ENCODE data around the gene DACT1.

Gene DACT1

DNA sequence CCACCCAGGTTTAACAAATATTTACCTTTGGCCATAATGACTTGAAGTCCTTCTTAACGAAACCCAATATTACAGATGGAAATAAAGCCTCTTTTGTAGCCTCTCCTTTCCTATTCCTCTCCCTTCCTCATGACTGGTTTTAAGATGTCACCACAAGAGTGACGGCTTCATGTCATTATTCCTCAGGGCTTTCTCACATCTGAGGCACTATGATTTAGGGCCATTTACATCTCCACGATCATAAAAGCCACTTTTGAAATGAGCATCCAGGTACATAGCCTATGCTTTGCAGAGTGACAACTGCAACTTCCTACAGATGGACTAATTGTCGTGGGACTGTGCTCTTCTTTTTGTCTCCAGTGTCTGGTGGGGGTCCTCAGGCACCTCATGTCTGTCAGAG is 32.3 kb upstream of the DACT1 start:
- no peak for DNase-seq (ENCODE audit: low read depth)
- no peak overlapping the region for H3K4me3 ChIP-seq (ENCODE audit: low read length)
- TF ChIP-seq, protein P1, sequence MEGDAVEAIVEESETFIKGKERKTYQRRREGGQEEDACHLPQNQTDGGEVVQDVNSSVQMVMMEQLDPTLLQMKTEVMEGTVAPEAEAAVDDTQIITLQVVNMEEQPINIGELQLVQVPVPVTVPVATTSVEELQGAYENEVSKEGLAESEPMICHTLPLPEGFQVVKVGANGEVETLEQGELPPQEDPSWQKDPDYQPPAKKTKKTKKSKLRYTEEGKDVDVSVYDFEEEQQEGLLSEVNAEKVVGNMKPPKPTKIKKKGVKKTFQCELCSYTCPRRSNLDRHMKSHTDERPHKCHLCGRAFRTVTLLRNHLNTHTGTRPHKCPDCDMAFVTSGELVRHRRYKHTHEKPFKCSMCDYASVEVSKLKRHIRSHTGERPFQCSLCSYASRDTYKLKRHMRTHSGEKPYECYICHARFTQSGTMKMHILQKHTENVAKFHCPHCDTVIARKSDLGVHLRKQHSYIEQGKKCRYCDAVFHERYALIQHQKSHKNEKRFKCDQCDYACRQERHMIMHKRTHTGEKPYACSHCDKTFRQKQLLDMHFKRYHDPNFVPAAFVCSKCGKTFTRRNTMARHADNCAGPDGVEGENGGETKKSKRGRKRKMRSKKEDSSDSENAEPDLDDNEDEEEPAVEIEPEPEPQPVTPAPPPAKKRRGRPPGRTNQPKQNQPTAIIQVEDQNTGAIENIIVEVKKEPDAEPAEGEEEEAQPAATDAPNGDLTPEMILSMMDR (IDR thresholded peaks at IDR 0.05; ENCODE audit: insufficient read depth, low read depth, low read length, missing control alignments) = no peak

DNA sequence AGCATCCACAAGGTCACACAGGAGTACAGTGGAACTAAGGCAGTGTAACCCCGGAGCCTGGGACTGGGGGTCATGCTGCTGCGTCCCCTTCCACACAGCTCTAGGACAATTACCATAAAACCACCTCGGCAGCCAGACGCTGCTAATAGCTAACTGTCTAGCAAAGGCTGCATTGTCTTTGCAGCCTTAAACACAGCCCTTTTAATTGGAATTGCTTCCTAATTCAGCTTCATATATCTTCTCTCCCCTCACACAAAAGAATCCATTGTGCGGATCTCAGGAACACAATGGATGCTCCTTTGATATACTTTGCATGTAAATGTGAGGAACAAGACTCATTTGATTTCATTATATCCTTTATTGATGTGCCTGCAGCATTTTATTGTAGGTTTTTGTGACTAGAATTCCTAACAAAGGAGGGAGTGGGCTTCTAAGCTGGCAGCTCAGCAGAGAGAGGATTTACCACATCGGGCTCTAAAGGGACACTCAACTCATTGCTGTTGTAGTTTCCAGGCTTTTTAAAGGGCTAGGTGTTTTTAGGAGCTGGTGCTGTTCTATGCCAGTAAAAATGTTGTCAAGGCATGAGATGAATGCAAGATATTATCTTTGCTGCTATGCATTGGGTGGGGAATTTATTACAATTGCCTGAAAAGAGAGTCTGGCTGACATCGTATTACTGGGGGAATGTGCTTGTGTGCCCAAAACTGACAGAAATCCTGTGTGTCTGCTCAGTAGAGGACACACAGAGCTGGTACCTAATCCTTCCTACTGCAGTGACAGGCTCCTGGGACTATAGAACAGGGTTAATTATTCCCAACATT is 30.4 kb upstream of the DACT1 start:
- H3K4me3 ChIP-seq (ENCODE audit: low read length) = no peak overlapping the region
- TF ChIP-seq, protein P1 (IDR thresholded peaks at IDR 0.05; ENCODE audit: insufficient read depth, low read depth, low read length, missing control alignments) = no peak
- DNase-seq (ENCODE audit: low read depth) = no peak

DNA sequence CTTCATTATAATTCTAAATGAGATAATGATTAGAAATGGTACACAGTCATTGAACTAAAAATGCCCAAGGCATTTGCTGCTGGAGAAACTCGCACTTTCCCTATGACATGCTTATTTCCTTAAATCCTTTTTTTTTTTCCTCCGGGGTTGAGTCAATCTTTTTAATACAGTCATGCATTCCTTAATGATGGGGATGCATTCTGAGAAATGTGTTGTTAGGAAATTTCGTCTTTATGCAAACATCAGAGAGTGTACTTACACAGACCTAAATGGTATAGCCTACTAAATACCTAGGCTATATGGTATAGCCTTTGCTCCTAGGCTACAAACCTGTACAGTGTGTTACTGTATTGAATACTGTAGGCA is 29.8 kb upstream of the DACT1 start:
- peak; percentile 87 for DNase-seq (ENCODE audit: low read depth)
- TF ChIP-seq, protein P1 (IDR thresholded peaks at IDR 0.05; ENCODE audit: insufficient read depth, low read depth, low read length, missing control alignments) = no peak
- no peak overlapping the region for H3K4me3 ChIP-seq (ENCODE audit: low read length)

DNA sequence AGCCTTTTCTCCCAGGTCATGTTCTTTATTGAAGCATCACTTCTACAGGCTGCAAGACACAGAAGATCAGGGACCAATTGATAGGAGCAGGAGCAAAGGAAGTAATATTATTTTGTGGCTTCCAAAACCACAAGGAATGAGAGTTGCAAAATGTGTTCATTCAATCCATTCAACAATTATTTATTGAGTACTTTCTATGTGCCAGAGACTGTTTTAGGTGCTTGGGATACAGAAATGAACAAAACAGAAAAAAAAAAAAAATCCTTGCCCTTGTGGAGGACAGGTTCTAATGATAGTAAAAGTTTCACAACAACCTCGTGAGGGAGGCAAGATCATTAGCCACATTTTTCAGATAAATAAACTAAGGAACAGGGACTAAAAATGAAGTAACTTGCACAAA is 20.1 kb upstream of the DACT1 start:
- no peak for DNase-seq (ENCODE audit: low read depth)
- TF ChIP-seq, protein P1 (IDR thresholded peaks at IDR 0.05; ENCODE audit: insufficient read depth, low read depth, low read length, missing control alignments) = no peak
- H3K4me3 ChIP-seq (ENCODE audit: low read length) = no peak overlapping the region

DNA sequence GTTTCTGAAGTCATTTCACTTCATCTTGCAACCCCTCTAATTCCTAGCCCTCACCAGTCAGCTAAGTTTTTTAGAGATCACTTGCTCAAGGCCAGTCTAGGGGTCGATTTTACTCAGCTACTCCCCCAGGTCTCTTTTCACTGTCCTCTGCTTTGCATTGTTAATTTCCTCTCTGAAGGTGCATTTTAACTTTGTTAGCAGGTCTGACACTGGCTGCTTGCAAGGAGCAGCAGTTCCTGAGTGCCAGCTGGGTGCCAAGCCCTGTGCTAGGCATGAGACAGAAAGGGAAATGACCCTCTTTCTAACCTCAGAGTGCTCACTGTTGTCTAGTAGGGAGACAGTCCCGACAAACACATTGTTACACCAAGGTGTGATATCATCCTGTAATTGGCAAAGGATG is 17.8 kb upstream of the DACT1 start:
- TF ChIP-seq, protein P1 (IDR thresholded peaks at IDR 0.05; ENCODE audit: insufficient read depth, low read depth, low read length, missing control alignments) = no peak
- no peak overlapping the region for H3K4me3 ChIP-seq (ENCODE audit: low read length)
- DNase-seq (ENCODE audit: low read depth) = no peak

DNA sequence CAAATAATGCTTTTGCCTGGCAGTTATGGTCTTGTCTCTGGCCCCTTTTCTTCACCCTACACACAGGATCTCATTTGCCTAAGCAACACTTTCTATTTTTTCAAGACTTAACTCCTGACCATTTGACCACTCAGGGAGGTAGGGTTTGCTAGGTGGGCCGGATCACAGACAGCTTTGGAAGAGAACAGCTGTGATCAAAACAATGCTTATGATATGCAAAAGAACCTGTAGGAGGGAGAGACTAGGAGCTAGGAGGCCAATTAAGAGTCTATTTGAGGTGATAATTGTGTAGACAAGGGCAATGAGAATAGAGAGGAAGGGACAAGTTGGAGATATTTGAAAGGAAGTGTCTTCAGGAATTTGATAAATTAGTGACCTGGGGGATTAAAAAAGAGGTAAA is 12.3 kb upstream of the DACT1 start:
- TF ChIP-seq, protein P1 (IDR thresholded peaks at IDR 0.05; ENCODE audit: insufficient read depth, low read depth, low read length, missing control alignments) = no peak
- H3K4me3 ChIP-seq (ENCODE audit: low read length) = no peak overlapping the region
- DNase-seq (ENCODE audit: low read depth) = no peak

DNA sequence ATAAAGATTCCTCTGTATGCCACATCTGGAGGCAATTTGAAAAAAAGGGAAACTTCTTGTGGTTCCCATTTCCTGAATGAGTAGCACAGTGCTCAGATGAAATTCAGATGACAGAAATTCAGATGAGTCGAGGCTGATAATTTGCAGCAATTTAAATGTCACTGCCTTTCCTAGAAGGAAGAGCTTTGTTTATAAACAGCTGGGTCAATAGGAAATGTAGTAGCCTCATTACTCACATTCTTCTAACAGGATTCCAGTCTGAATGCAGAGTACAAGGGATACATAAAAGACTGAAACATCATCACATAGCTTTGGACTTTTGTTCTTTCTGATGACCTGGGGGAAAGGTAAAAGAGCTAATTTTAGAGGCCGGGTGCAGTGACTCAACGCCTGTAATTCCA is 11.3 kb upstream of the DACT1 start:
- TF ChIP-seq, protein P1 (IDR thresholded peaks at IDR 0.05; ENCODE audit: insufficient read depth, low read depth, low read length, missing control alignments) = no peak
- DNase-seq (ENCODE audit: low read depth) = no peak
- no peak overlapping the region for H3K4me3 ChIP-seq (ENCODE audit: low read length)
